SK-N-SH treated with all-trans-retinoic acid at 6 μM for 48 hours (cell line): ENCODE measurements around the gene IGHMBP2.

Experiments
- ATAC-seq: fragments of 200-7000 bp; cut with Tn5 transposase; 3 replicates; pipeline ENCODE4 v1.9.1; 2020; ENCODE audit warnings: mild to moderate bottlenecking, moderate library complexity
- ARNTL ChIP-seq: fragments of 450-650 bp; formaldehyde crosslinking; IDR thresholded peaks from 2 replicates; pipeline ENCODE4 v1.5.0; 2020; ENCODE audit warnings: low read depth, mild to moderate bottlenecking, moderate library complexity, borderline replicate concordance
- CREB5 ChIP-seq: fragments of 250-450 bp; sonication (Bioruptor Pico); IDR thresholded peaks from 2 replicates; pipeline ENCODE4 v1.5.1; 2020; ENCODE audit warnings: low read depth, mild to moderate bottlenecking, moderate library complexity
- CSDC2 ChIP-seq: fragments of 250-450 bp; sonication (Bioruptor Pico); IDR thresholded peaks from 2 replicates; pipeline ENCODE4 v1.5.0; 2020; ENCODE audit warnings: mild to moderate bottlenecking, moderate library complexity
- ESRRG ChIP-seq: fragments of 250-450 bp; sonication (Bioruptor Pico); IDR thresholded peaks from 2 replicates; pipeline ENCODE4 v1.6.1; 2021; ENCODE audit warnings: mild to moderate bottlenecking
- GLIS3 ChIP-seq: fragments of 250-450 bp; sonication (Bioruptor Pico); IDR thresholded peaks from 2 replicates; pipeline ENCODE4 v1.5.0; 2020; ENCODE audit warnings: mild to moderate bottlenecking, moderate library complexity
- ISL1 ChIP-seq: fragments of 250-450 bp; sonication (Bioruptor Pico); IDR thresholded peaks from 2 replicates; pipeline ENCODE4 v2.1.2; 2022; ENCODE audit warnings: mild to moderate bottlenecking, moderate library complexity
- POU6F1 ChIP-seq: fragments of 250-450 bp; sonication (Bioruptor Pico); IDR thresholded peaks from 2 replicates; pipeline ENCODE4 v1.8.0; 2021; ENCODE audit warnings: low read depth, mild to moderate bottlenecking, moderate library complexity, borderline replicate concordance
- PPARA ChIP-seq: fragments of 250-450 bp; sonication (Bioruptor Pico); IDR thresholded peaks from 2 replicates; pipeline ENCODE4 v1.5.0; 2020; ENCODE audit warnings: mild to moderate bottlenecking, borderline replicate concordance
- RARB ChIP-seq: fragments of 250-450 bp; sonication (Bioruptor Pico); IDR thresholded peaks from 2 replicates; pipeline ENCODE4 v1.8.0; 2021; ENCODE audit warnings: mild to moderate bottlenecking, moderate library complexity
- SNAI2 ChIP-seq: fragments of 250-450 bp; sonication (Bioruptor Pico); IDR thresholded peaks from 2 replicates; pipeline ENCODE4 v1.5.0; 2020; ENCODE audit warnings: mild to moderate bottlenecking, moderate library complexity
- TCF4 ChIP-seq: fragments of 250-450 bp; sonication (Bioruptor Pico); IDR thresholded peaks from 2 replicates; pipeline ENCODE4 v1.8.0; 2021; ENCODE audit warnings: mild to moderate bottlenecking, moderate library complexity, borderline replicate concordance
- TOX ChIP-seq: fragments of 250-450 bp; sonication (Bioruptor Pico); IDR thresholded peaks from 2 replicates; pipeline ENCODE4 v1.8.0; 2021; ENCODE audit warnings: mild to moderate bottlenecking, moderate library complexity, borderline replicate concordance
- ZC3H10 ChIP-seq: fragments of 250-450 bp; sonication (Bioruptor Pico); IDR thresholded peaks from 2 replicates; pipeline ENCODE4 v1.5.1; 2021; ENCODE audit warnings: mild to moderate bottlenecking, moderate library complexity
- ZFP3 ChIP-seq: fragments of 250-450 bp; sonication (Bioruptor Pico); IDR thresholded peaks from 2 replicates; pipeline ENCODE4 v1.5.0; 2020; ENCODE audit warnings: mild to moderate bottlenecking, moderate library complexity
- ZFP30 ChIP-seq: fragments of 450-650 bp; formaldehyde crosslinking; IDR thresholded peaks from 2 replicates; pipeline ENCODE4 v1.5.0; 2022; ENCODE audit warnings: mild to moderate bottlenecking, moderate library complexity
- ZNF565 ChIP-seq: fragments of 450-650 bp; formaldehyde crosslinking; conservative IDR thresholded peaks from 2 replicates; pipeline ENCODE4 v1.5.0; 2020; ENCODE audit warnings: low read depth, mild to moderate bottlenecking, moderate library complexity
- ZNF70 ChIP-seq: fragments of 450-650 bp; formaldehyde crosslinking; IDR thresholded peaks from 2 replicates; pipeline ENCODE4 v1.5.0; 2020; ENCODE audit warnings: mild to moderate bottlenecking, moderate library complexity
- TF ChIP-seq, protein P1 (sequence below): fragments of 250-450 bp; sonication (Bioruptor Pico); IDR thresholded peaks from 2 replicates; pipeline ENCODE4 v1.8.0; 2020; ENCODE audit warnings: mild to moderate bottlenecking, moderate library complexity, borderline replicate concordance
- TF ChIP-seq, protein P2 (sequence below): fragments of 250-450 bp; sonication (Bioruptor Pico); IDR thresholded peaks from 2 replicates; pipeline ENCODE4 v1.5.0; 2020; ENCODE audit warnings: mild to moderate bottlenecking, moderate library complexity
- TF ChIP-seq, protein P3 (sequence below): fragments of 250-450 bp; sonication (Bioruptor Pico); IDR thresholded peaks from 2 replicates; pipeline ENCODE4 v1.5.1; 2021; ENCODE audit warnings: mild to moderate bottlenecking, moderate library complexity

The IGHMBP2 gene

DNA sequence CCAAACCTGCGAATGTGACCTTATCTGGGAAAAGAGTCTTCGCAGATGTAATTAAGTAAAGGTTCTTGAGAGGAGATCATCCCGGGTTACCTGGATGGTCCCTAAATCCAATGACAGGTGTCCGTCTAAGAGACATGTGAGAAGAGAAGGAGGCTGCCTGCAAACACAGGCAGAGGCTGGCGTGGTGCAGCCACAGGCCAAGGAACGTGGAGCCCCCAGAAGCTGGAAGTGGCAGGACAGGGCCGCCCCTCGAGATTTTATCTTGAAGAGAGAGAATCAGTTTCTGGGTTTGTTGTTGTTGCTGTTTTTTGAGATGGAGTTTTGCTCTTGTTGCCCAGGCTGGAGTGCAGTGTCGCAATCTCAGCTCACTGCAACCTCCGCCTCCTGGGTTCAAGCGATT lies 43.5 kb downstream of the IGHMBP2 start:
- TF ChIP-seq PPARA (CRISPR knock-in tag) (no peak), ESRRG (no peak), ZFP3 (CRISPR knock-in tag) (no peak), TCF4 (CRISPR knock-in tag) (no peak), ZFP30 (CRISPR knock-in tag) (no peak), SNAI2 (CRISPR knock-in tag) (no peak), CSDC2 (no peak), CREB5 (CRISPR knock-in tag) (no peak), ZNF565 (CRISPR knock-in tag) (no peak), ZC3H10 (CRISPR knock-in tag) (no peak), GLIS3 (CRISPR knock-in tag) (no peak), ISL1 (CRISPR knock-in tag) (no peak)
- TF ChIP-seq, protein P1, sequence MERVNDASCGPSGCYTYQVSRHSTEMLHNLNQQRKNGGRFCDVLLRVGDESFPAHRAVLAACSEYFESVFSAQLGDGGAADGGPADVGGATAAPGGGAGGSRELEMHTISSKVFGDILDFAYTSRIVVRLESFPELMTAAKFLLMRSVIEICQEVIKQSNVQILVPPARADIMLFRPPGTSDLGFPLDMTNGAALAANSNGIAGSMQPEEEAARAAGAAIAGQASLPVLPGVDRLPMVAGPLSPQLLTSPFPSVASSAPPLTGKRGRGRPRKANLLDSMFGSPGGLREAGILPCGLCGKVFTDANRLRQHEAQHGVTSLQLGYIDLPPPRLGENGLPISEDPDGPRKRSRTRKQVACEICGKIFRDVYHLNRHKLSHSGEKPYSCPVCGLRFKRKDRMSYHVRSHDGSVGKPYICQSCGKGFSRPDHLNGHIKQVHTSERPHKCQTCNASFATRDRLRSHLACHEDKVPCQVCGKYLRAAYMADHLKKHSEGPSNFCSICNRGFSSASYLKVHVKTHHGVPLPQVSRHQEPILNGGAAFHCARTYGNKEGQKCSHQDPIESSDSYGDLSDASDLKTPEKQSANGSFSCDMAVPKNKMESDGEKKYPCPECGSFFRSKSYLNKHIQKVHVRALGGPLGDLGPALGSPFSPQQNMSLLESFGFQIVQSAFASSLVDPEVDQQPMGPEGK (CRISPR knock-in tag): no peak
- TF ChIP-seq, protein P2, sequence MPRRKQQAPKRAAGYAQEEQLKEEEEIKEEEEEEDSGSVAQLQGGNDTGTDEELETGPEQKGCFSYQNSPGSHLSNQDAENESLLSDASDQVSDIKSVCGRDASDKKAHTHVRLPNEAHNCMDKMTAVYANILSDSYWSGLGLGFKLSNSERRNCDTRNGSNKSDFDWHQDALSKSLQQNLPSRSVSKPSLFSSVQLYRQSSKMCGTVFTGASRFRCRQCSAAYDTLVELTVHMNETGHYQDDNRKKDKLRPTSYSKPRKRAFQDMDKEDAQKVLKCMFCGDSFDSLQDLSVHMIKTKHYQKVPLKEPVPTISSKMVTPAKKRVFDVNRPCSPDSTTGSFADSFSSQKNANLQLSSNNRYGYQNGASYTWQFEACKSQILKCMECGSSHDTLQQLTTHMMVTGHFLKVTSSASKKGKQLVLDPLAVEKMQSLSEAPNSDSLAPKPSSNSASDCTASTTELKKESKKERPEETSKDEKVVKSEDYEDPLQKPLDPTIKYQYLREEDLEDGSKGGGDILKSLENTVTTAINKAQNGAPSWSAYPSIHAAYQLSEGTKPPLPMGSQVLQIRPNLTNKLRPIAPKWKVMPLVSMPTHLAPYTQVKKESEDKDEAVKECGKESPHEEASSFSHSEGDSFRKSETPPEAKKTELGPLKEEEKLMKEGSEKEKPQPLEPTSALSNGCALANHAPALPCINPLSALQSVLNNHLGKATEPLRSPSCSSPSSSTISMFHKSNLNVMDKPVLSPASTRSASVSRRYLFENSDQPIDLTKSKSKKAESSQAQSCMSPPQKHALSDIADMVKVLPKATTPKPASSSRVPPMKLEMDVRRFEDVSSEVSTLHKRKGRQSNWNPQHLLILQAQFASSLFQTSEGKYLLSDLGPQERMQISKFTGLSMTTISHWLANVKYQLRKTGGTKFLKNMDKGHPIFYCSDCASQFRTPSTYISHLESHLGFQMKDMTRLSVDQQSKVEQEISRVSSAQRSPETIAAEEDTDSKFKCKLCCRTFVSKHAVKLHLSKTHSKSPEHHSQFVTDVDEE (CRISPR knock-in tag): no peak
- ATAC-seq: no peak

- ATAC-seq: no peak
These were observed 44.8 kb downstream of the IGHMBP2 start for GRCh38 chr11:68948496-68948895.

DNA sequence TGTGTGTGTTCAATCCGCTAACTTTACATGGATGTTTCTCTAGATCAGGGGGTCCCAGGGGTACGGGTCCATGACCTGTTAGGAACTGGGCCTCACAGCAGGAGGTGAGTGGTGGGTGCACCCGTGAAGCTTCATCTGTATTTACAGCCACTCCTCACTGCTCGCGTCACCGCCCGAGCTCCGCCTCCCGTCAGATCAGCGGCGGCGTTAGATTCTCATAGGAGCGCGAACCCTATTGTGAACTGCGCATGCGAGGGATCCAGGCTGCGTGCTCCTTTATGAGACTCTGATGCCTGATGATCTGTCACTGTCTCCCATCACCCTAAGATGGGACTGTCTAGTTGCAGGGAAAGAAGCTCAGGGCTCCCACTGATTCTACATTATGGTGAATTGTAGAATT lies 45.2 kb downstream of the IGHMBP2 start:
- TF ChIP-seq ZNF565 (CRISPR knock-in tag): no peak
- TF ChIP-seq, protein P3, sequence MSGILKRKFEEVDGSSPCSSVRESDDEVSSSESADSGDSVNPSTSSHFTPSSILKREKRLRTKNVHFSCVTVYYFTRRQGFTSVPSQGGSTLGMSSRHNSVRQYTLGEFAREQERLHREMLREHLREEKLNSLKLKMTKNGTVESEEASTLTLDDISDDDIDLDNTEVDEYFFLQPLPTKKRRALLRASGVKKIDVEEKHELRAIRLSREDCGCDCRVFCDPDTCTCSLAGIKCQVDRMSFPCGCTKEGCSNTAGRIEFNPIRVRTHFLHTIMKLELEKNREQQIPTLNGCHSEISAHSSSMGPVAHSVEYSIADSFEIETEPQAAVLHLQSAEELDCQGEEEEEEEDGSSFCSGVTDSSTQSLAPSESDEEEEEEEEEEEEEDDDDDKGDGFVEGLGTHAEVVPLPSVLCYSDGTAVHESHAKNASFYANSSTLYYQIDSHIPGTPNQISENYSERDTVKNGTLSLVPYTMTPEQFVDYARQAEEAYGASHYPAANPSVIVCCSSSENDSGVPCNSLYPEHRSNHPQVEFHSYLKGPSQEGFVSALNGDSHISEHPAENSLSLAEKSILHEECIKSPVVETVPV (CRISPR knock-in tag): no peak
- TF ChIP-seq TOX: no peak
- no peak for TF ChIP-seq CREB5 (CRISPR knock-in tag)
- TF ChIP-seq SNAI2 (CRISPR knock-in tag): no peak
- TF ChIP-seq ZC3H10 (CRISPR knock-in tag): no peak
- TF ChIP-seq TCF4 (CRISPR knock-in tag): no peak
- no peak for TF ChIP-seq POU6F1
- no peak for TF ChIP-seq RARB (CRISPR knock-in tag)
- TF ChIP-seq ZFP3 (CRISPR knock-in tag): no peak
- TF ChIP-seq ZNF70 (CRISPR knock-in tag): no peak
- no peak for TF ChIP-seq CSDC2
- no peak for ATAC-seq

More at GRCh38 chr11:68948496-68948895, 44.8 kb downstream of the IGHMBP2 start:
- TF ChIP-seq TCF4 (CRISPR knock-in tag): no peak
- TF ChIP-seq ZFP30 (CRISPR knock-in tag): no peak
- TF ChIP-seq ARNTL (CRISPR knock-in tag): no peak
- no peak for TF ChIP-seq CREB5 (CRISPR knock-in tag)
